ENCODE measurements around the gene MPPED2. TPM values are rescaled to one million over a fixed set of nuclear protein-coding genes. Genes with fewer than 3 reads are reported as not detected.

MPPED2 gene
- total RNA-seq, 1 experiment from 2014 or later, result 4.7 TPM

DNA sequence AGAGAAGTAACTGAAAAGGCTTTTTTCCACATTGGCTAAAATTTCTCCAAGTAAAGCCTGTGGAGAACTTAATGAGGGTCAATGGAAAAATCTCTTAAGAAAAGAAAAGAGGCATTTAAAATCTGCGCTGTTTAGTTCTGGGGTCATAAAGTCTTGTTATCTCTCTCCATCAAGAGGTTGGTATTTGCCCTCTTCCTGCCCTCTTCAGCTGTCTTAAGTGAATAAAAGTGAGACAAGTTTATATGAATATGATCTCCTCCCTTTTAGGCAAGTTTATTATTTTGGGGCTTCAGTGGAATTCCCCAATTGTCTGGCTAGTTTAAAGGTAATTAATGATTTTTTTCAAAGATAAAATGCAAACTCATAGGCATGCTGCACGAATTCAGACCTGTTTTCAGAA lies 173.6 kb downstream of the MPPED2 start:
- no peak for DNase-seq
- Histone ChIP-seq H4K20me1 (ENCODE audit: control insufficient read depth, insufficient read depth, insufficient read length) (no peaks in the 10 kb centered on the region), H3K9me3 (ENCODE audit: control insufficient read depth, low read depth, low read length) (no peaks in the 10 kb centered on the region), H4K5ac (ENCODE audit: insufficient read length, low read depth, low read length) (no peak overlapping the region), H3K79me1 (ENCODE audit: insufficient read depth, low read depth, low read length, poor library complexity, severe bottlenecking) (no peaks in the 10 kb centered on the region), H3K4ac (ENCODE audit: low read depth, low read length) (no peak overlapping the region), H3K23me2 (ENCODE audit: insufficient read length, low read depth, low read length, poor library complexity, severe bottlenecking) (no peaks in the 10 kb centered on the region), H3K79me2 (ENCODE audit: insufficient read depth, low read length) (no peaks in the 10 kb centered on the region), H2AFZ (ENCODE audit: low read length) (no peak overlapping the region), H3T11ph (ENCODE audit: low read length) (no peak overlapping the region), H4K8ac (replicated peaks; ENCODE audit: insufficient read length, low read depth, low read length) (no peak overlapping the region), H2BK20ac (ENCODE audit: low read depth, low read length, poor library complexity, severe bottlenecking) (no peak overlapping the region), H2AK5ac (ENCODE audit: insufficient read length, low read length) (no peak overlapping the region), H2BK5ac (ENCODE audit: insufficient read length, low read length) (no peak overlapping the region), H3K18ac (ENCODE audit: insufficient read length, low read depth, low read length) (no peak overlapping the region), H3K4me1 (ENCODE audit: insufficient read depth, low read length) (no peaks in the 10 kb centered on the region), H3K27me3 (ENCODE audit: insufficient read depth, low read length) (no peaks in the 10 kb centered on the region), H2BK12ac (ENCODE audit: insufficient read length, low read depth, low read length) (no peak overlapping the region), H3K23ac (ENCODE audit: insufficient read length, low read depth, low read length) (no peak overlapping the region), H4K91ac (ENCODE audit: insufficient read length, low read depth, low read length) (no peak overlapping the region), H2BK120ac (ENCODE audit: low read depth, low read length, poor library complexity, severe bottlenecking) (no peak overlapping the region), H3K56ac (ENCODE audit: insufficient read length, low read depth, low read length) (no peak overlapping the region), H2BK15ac (ENCODE audit: low read depth, low read length) (no peak overlapping the region), H3K27ac (ENCODE audit: insufficient read length, low read depth, low read length) (no peak overlapping the region), H3K14ac (ENCODE audit: insufficient read depth, low read length) (no peak overlapping the region), H3K9ac (ENCODE audit: extremely low read depth, insufficient read length, low read length) (no peak overlapping the region), H3K4me2 (ENCODE audit: insufficient read depth, insufficient read length, low read length) (no peak overlapping the region)
- no CpG with 5 or more reads among the region's 2 CpGs for WGBS (ENCODE audit: extremely low coverage, insufficient read length, low lambda C conversion rate)
- Mint-ChIP-seq H3K36me3 (ENCODE audit: insufficient read depth in 1 of 3, low read depth in 3 of 3) (no peaks in the 10 kb centered on the region; a peak in 1 of 7 replicates), H3K4me1 (peaks cover 4 to 5% of the 10 kb centered on the region in 2 experiments), H3K27ac (no peak overlapping the region), H3K27me3 (ENCODE audit: low read depth) (peaks cover 33% of the 10 kb centered on the region), H3K4me3 (no peak overlapping the region), H3K9me3 (no peaks in the 10 kb centered on the region)
- TF ChIP-seq, protein P1, sequence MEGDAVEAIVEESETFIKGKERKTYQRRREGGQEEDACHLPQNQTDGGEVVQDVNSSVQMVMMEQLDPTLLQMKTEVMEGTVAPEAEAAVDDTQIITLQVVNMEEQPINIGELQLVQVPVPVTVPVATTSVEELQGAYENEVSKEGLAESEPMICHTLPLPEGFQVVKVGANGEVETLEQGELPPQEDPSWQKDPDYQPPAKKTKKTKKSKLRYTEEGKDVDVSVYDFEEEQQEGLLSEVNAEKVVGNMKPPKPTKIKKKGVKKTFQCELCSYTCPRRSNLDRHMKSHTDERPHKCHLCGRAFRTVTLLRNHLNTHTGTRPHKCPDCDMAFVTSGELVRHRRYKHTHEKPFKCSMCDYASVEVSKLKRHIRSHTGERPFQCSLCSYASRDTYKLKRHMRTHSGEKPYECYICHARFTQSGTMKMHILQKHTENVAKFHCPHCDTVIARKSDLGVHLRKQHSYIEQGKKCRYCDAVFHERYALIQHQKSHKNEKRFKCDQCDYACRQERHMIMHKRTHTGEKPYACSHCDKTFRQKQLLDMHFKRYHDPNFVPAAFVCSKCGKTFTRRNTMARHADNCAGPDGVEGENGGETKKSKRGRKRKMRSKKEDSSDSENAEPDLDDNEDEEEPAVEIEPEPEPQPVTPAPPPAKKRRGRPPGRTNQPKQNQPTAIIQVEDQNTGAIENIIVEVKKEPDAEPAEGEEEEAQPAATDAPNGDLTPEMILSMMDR (conservative IDR thresholded peaks at IDR 0.05), result no peak

All from H9 (cell line).